KOPT-K1 (cell line): ENCODE data around the gene TCERG1L.

Experiments used
- H3K27ac ChIP-seq: fragments of 200-600 bp; sonication (generic); 2 replicates; pipeline ENCODE4 v1.5.1; 2016; ENCODE audit warnings: antibody characterized with exemption, mild to moderate bottlenecking, low read depth, low read length; ENCODE audit not compliant: poor library complexity, severe bottlenecking
- H3K36me3 ChIP-seq: fragments of 200-600 bp; sonication (generic); 2 replicates; pipeline ENCODE4 v1.5.1; 2017; ENCODE audit warnings: antibody characterized with exemption, mild to moderate bottlenecking, low read length, moderate library complexity; ENCODE audit not compliant: insufficient read depth
- H3K9me3 ChIP-seq: fragments of 200-600 bp; sonication (generic); 2 replicates; pipeline ENCODE4 v1.5.1; 2017; ENCODE audit warnings: antibody characterized with exemption, low read length, mild to moderate bottlenecking; ENCODE audit not compliant: insufficient read depth, poor library complexity, severe bottlenecking

The TCERG1L gene

DNA sequence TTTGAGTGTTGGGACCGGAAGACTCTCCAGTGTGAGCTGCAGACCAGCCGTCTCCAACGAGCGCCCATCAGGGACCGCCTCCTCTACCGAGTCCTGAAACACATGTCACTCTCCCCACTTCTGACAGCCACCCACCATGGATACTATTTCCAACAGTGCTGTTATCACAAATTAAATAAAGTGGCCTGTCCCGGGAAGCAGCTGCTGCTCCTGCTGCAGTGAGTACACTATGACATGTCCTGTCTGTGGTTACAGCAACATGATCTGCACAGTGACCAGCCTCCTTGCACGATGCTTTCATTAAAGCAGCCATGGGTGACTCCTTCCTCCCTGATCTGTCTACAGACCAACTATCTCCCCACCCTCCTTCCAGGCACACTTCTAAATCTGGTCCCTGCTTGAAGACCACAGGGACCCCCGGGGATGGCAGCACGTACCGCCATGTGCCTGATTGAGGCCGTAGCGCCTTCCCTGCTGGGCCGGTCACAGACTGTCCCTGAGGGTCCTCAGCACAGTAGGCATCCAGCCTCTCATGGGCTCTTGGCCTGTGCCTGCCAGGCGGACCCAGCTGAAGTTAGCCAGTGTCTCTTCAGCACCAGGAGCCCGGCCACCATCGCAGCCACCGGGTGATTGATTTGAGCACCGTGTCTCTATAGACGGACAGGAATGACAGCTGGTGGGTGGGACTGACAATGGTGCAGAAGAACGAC is 58.8 kb downstream of the TCERG1L start:
- Histone ChIP-seq H3K9me3 (no peaks in the 10 kb centered on the region), H3K27ac (no peak overlapping the region)

DNA sequence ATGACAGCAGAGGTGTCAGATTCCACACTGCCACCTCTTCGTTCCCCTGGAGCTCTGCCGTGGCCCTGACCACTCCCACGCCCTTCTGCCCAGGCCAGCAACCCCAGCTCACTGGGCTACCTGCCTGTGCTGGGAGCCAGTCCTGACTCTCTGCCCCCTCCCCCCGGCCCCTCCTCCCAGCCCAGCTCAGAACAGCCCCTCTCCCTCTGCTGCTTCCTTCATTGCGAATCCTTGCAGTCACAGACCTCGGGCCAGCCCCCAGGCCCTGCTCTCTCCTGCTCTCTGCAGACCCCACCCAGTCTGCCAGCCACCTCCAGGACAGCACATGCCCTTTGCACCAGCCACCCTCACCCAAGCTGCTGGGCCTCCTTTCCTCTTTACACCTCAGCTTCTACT is 60.4 kb downstream of the TCERG1L start:
- no peaks in the 10 kb centered on the region for H3K9me3 ChIP-seq
- H3K27ac ChIP-seq = no peak overlapping the region
- H3K36me3 ChIP-seq = no peaks in the 10 kb centered on the region

More for the DNA sequence above, 58.8 kb downstream of the TCERG1L start:
- H3K36me3 ChIP-seq = no peaks in the 10 kb centered on the region

DNA sequence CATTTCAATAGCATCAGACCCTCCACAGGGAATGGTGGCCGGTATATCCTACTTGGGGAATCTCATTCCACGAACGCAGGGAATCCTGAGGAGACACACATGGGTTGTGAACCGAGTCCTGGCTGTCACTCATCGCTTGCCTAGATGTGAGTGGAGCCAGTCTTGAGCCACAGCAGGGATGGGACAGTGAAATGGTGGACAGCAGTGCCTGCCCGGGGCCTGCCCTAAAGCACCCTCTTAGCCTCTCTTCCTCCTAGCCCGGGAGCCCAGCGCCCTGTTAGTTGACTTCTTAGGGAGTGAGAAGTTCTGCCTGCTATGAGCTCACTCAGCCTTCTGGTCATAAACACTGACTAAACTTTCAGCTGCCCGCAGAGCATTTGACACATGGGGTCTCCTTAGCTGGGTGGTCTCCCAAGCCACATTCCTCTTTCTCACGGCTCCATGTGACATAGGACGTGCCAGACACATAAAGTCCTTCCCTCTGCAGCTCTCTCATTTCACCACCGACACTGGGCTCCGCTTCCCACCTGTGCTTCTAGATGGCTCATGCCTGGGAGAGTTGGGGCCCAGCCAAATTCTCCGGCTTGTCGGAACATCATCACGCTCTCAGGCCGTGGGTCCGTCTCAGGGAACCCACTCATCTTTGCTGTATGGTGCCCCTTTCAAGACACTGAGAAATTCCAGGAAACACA is 60.9 kb downstream of the TCERG1L start:
- Histone ChIP-seq H3K27ac (no peak overlapping the region), H3K9me3 (no peaks in the 10 kb centered on the region), H3K36me3 (no peaks in the 10 kb centered on the region)

DNA sequence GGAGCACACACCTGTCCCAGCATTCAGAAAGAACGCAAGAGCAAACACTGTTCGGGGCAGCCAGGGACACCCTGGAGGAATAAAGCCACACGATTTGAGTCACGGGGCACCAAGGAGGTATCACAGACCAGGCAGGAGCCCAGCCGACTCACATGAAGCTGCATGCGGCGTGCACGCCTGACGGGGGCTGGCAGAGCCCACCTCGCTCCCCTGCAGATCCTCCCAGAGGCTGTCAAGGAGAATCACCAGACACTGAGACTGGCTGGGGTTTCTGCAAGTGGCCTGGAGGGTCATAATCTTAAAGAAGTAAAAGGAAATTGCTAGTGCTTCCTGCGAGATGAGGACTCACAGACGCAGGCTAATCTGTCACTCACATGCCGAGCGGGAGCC is 61.6 kb downstream of the TCERG1L start:
- H3K27ac ChIP-seq = no peak overlapping the region
- no peaks in the 10 kb centered on the region for H3K9me3 ChIP-seq
- H3K36me3 ChIP-seq = no peaks in the 10 kb centered on the region

DNA sequence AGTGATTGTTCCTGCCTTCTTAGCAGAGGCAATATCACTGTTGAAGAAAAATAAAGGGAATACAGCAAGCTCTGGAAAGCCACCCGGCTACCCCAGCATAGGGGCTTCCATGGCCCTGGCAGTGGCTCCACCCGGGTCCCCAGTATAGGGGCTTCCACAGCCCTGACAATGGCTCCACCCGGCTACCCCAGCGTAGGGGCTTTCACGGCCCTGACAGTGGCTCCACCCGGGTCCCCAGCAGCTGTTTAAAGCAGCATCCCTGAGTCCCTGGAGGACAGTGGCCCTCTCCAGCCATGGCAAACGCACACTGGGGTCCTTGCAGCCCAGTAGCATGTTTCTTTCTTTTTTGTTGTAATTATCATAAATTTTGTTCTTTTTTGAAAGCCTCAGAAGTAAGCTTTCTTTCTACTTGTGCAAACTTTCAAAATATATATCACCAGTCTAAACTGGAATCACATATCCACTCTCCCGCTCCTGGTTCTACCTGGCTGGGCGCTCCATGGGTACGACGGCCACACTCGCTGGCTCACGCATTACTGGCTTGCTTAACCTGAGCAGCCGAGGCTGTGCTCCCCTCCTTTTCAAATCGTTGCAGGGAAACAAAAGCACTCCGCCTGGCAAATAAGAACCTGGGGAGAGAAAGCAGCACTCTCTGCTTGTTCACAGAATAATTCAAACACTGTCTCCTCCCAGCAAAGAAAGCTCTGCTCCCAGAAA is 62.1 kb downstream of the TCERG1L start:
- Histone ChIP-seq H3K36me3 (no peaks in the 10 kb centered on the region), H3K9me3 (no peaks in the 10 kb centered on the region), H3K27ac (no peak overlapping the region)

DNA sequence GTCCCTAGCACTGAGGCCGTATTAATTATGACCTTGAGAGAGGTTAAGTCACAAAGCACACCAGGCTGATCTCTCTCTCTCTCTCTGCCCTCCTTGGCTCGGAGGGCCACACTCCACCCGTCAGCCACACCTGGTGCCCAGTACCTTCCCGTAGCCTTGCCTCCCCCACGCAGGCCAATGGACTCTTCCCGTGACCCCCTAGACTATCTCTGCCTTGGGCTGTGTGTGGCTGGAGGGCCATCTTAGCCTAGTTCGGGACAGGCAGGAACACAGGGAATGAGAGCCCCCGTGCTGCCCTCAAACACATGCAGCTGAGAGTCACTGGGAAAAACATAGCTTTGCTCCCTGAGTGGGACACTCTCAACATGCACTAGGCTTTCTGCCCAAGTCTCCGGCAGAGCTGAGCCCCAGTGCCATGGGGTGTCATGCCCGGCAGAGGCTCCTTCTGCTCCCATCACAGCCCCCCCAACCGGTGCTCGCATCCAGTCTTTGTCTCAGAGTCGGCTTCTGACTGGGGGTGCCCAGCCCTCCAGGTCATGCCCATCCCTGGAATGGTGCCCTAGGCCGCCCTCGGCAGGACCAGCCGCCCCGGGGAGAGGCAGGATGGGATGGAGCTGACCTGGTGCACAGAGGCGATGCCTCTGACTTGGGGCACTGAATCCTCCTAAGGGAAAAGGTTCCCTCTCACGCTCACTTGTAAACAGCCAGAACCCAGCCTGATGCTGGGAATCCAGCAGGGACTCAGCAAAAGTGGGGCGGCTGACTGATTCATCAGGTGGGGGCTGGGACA is 63.0 kb downstream of the TCERG1L start:
- Histone ChIP-seq H3K9me3 (no peaks in the 10 kb centered on the region), H3K36me3 (no peaks in the 10 kb centered on the region), H3K27ac (no peak overlapping the region)

DNA sequence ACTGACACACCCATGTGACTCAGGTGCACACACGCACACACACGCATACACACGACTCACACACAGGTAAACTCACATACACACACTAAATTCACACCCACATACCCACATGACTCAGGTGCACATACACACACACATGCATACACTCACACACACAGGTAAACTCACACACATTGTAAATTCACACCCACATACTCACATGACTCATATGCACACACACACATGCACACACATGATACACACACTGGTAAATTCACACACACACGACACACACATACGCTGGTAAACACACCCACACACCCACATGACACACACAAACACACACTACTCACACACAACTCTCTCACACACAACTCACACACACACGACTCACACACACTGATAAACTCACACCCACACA is 63.6 kb downstream of the TCERG1L start:
- no peaks in the 10 kb centered on the region for H3K9me3 ChIP-seq
- no peaks in the 10 kb centered on the region for H3K36me3 ChIP-seq
- H3K27ac ChIP-seq = no peak overlapping the region

DNA sequence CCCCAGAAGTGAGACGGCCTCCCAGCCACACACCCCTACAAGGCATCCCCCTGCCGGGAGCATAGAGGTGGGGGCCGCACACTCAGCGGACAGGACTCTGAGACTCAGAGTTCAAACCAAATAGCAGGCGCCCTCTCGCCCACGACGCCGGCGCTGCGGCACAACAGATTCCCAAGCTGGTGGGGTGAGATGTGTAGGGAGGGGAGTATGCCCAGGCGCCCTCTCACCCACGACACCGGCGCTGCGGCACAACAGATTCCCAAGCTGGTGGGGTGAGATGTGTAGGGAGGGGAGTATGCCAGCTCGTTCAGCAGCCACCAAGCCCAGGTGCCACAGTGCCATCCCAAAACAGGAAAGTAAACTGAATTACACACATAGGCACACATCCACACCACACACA is 64.7 kb downstream of the TCERG1L start:
- no peak overlapping the region for H3K27ac ChIP-seq
- H3K9me3 ChIP-seq = no peaks in the 10 kb centered on the region
- no peaks in the 10 kb centered on the region for H3K36me3 ChIP-seq

DNA sequence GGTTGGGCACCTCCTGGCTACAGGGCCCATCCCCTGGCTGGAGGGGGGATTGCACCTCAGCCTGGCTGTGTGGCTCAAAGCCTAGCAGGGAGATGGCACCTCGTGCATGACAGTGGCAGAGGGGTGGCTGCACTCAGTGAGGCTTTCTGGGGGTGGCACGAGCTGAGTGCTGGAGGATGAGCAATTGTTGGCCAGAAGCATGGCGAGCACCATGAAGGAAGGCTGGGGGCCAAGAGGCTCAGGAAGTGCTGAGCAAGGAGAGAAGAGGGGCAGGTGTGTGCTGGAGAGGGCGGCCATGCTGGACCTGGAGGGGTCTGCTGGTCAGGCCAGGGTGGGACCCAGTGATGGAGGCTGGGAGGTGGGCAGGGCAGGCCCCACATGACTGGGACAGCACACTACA is 65.4 kb downstream of the TCERG1L start:
- Histone ChIP-seq H3K27ac (no peak overlapping the region), H3K36me3 (no peaks in the 10 kb centered on the region), H3K9me3 (no peaks in the 10 kb centered on the region)

DNA sequence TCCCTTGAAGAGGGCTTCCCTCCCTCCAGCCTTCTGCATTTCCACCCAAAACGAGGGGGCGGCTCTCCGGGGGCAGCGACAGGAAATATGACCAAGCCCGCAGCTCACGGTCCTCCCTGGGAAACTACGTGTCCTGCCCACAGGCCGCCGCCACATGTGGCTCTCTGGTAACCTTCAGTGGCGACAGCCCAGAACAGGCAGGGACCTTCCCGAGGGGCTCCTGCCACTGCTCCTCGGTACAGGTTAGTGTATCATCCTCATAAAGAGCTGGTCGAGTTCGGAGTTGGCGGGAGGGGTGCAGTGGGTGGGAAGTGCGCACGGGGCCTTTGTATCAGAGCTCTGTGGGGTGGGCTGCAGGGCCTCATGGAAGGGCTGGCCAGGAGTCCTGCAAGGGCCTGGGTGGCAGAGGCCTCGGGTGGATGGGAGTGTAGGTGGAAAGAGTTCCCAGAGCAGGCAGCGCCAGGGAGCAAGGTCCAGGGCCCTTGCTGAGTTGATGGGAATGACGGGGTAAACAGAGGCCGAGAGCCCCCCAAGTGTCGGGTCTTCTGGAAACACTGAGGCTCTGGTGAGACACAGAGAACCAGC is 66.0 kb downstream of the TCERG1L start:
- no peaks in the 10 kb centered on the region for H3K36me3 ChIP-seq
- no peak overlapping the region for H3K27ac ChIP-seq
- H3K9me3 ChIP-seq = no peaks in the 10 kb centered on the region

DNA sequence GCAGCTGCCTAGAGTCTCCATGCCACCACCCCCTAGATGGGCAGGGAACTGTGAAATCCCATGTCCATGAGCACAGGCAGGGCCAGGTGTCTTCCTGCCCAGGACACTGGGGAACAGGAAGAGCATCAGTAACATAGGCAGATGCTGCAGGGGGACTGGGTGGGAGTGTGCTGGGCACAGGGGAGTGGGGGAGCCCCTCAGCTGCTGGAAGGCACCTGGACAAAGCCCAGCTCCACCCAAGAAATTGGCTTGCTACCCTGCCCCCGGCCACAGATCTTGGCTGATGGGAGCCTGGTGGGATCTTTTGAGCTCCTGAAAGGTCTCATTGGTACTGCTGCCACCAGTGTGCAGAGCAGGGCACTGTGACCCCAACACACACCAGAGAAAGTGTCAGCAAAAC is 66.7 kb downstream of the TCERG1L start:
- Histone ChIP-seq H3K27ac (no peak overlapping the region), H3K36me3 (no peaks in the 10 kb centered on the region), H3K9me3 (no peaks in the 10 kb centered on the region)

DNA sequence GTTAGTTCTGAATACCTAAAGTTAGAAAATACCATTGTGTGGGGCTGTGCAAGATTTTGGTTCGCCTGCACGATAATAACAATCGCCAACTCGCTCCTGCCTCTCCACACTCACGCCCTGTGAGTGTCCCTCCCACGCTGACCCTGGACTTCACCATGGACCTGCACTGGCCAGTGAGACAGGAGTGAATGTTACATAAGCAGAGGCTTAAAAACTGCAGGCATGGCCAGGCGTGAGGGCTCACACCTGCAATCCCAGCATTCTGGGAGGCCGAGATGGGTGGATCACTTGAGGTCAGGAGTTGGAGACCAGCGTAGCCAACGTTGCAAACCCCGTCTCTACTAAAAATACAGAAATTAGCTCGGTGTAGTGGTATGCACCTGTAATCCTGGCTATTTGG is 68.4 kb downstream of the TCERG1L start:
- Histone ChIP-seq H3K27ac (no peak overlapping the region), H3K36me3 (no peaks in the 10 kb centered on the region), H3K9me3 (no peaks in the 10 kb centered on the region)

DNA sequence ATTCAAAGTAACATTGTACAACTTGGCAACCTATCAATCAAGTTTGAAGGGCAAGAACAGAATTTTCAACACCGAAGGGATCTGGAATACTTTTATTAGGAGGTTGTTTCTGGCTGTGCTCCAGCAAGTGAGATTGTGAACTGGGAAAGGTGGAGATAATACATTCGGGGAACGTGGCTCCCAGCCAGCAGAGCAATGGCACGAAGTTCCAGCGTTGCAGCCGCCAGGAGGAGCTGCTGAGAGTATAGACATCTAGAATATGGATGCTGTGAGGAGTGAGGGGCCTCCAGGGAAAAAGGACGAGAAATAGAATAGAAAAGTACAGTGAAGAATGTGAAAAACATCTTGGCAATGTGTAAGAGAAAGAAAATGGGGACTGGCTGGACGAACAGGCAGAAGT is 69.5 kb downstream of the TCERG1L start:
- no peaks in the 10 kb centered on the region for H3K9me3 ChIP-seq
- no peaks in the 10 kb centered on the region for H3K36me3 ChIP-seq
- H3K27ac ChIP-seq = no peak overlapping the region

DNA sequence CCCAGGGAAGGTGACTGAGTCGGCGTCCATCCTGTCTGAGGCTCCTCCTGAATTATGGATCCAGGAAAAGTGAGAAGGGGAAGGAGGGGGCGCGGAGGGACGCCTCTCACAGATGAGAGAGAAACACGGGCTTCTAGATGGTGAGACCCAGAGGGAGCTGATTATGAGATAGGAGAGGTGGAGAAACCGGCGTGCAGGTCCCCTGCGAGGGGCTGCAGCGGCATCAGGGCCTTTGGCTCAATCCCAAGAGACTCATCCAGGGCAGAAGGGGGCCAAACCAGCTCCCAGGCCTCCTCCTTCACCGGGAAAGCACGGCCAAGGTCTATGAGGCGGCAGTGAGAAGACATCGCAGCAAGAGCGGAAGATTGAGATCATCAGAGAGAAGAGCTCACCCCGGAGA is 70.8 kb downstream of the TCERG1L start:
- Histone ChIP-seq H3K36me3 (no peaks in the 10 kb centered on the region), H3K27ac (no peak overlapping the region), H3K9me3 (no peaks in the 10 kb centered on the region)

DNA sequence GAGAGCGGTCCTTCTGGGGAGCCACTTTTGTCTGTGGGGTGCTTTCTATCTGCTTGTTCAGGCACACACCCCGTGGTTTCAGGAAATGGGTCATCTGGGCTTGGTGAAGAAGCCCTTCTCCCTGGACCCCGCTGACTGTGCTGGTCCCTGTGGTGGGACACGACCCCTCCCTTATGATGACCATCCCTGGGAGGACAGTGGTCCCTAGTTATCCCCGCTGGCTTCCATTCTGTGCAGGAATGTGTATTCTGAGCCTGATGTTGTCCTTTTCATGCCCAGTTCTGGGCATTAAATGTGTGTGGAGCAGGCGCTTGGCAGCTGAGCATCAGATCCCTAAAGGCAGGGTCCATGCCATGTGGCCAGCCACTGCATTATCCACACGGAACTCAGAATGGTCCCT is 71.6 kb downstream of the TCERG1L start:
- no peaks in the 10 kb centered on the region for H3K36me3 ChIP-seq
- H3K9me3 ChIP-seq = no peaks in the 10 kb centered on the region
- no peak overlapping the region for H3K27ac ChIP-seq
